ENCODE data around the gene RXRA.

GRCh38 chr9:134361426-134361825 is 35.2 kb downstream of the RXRA start:
- no peak for TF ChIP-seq CTCF (IDR thresholded peaks at IDR 0.05; ENCODE audit: borderline replicate concordance, extremely low read depth, low read length, poor library complexity, severe bottlenecking)
- TF ChIP-seq EZH2 (IDR thresholded peaks at IDR 0.05; ENCODE audit: borderline replicate concordance, low read depth, low read length, severe bottlenecking) = no peak
